Posterior vena cava (tissue), 2 donors: ENCODE measurements around the gene GTSE1. TPM values are rescaled to one million over a fixed set of nuclear protein-coding genes. Genes with fewer than 3 reads are reported as not detected.

Experiments used
- DNase-seq: peaks from one replicate; pipeline ENCODE4 v3.0.0-alpha.2; 2020; ENCODE audit warnings: low spot score
- intact Hi-C, 2 donors: fragments of 100-400 bp; cut with DNase I; formaldehyde crosslinking; loops; one replicate each; pipeline versions ENCODE4 v1.14.1 to v1.14.2; 2022 to 2023
- total RNA-seq, 2 donors: library from RNA; stranded (reverse); fragmentation: NEBNext Ultra II Directional; extraction: Animal tissue kit (Norgen Biotek cat#: 25700); gene quantifications; one replicate each; pipeline ENCODE4 v1.2.1, GENCODE V29; 2021
- donor health status: DM: yes; HTN: yes; CAD: no.
- donor health status: DM: yes; HTN: yes; CAD: no.

Gene GTSE1
- total RNA-seq, 2 donors from 2014 or later: 0.19 to 0.48 TPM

- intact Hi-C loops: no loop called here
Measured at GRCh38 chr22:46318576-46318975, 21.9 kb downstream of the GTSE1 start.

GRCh38 chr22:46319319-46319718, 22.6 kb downstream of the GTSE1 start:
- intact Hi-C loops: no loop called here
- DNase-seq: no peak

More at GRCh38 chr22:46318576-46318975, 21.9 kb downstream of the GTSE1 start:
- no peak for DNase-seq

DNA sequence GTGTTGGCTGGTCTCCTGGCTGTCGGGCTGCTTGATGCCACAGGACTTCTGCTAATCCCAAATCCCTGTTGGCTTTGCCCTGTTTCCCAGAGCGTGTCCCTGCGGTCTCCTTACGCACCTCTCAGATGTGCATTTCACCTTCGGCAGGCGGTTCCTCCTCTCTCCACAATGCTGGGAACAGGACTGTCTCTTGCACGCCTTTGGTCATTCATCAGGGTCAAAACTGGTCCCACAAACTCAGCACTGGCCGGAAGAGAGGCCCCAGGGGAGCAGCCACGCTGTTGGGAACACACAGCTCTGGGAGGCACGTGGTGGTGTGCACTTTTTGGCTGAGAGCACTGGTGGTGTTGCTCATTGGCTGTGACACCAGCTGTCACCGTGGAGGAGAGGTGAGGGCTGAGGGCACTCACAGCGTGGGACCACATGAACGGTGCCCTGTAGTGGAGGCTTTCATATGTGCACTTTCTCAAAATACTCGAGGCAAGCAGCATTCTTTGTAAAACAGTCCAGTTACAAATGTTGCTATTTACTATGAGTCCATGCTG, 23.6 kb downstream of the GTSE1 start:
- intact Hi-C loops: no loop called here
- no peak for DNase-seq

DNA sequence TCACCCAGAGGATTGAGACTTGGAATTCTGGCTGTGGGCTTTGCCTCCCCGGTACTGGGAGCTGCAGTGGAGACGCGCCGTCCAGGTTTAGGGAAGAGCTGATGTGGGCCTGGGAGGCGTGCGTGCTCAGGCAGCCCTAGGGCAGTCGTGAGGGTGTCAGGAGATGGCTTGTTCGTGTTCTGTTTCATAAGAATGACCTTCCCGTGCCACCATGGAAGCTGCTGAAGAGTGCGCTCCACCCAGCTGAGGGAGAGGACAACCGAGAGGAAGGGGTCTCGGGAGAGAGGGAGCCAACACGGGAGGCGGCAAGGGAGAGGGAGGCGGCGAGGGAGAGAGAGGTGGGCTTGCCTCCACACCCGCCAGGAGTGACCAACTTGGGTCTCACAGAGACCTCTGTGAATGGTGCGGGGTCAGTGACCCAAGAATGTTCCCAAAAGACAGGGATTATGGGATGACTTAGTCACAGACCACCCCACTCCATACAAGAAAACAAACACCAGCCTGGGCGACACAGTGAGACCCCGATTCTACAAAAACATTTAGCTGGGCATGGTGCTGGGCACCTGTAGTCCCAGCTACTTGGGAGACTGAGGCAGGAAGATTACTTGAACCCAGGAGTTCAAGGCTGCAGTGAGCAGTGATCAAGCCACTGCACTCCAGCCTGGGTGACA, 24.2 kb downstream of the GTSE1 start:
- intact Hi-C loops: no loop called here
- DNase-seq: no peak

- no peak for DNase-seq
- intact Hi-C loops: no loop called here
Measured at GRCh38 chr22:46322711-46323110, 26.0 kb downstream of the GTSE1 start.

DNA sequence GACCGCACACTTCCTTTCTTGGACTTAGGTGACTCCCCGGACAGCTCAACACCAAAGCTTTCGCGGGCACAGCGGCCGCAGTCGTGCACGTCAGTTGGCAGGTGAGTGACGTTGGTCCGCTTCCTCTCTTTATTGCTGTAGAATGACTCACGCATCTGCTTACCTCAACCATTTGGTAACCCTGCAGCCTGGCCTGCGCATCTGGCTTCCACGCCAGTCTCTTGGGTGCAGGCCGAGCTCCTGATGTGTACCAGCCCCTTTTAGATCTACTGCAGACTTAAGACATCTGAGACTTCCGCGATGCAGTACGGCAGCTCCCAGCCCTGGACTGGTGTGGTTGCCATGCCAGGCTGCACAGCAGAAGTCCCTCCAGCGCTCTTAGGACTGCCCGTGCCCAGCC, 26.5 kb downstream of the GTSE1 start:
- no peak for DNase-seq
- intact Hi-C loops: no loop called here

- DNase-seq: peak; percentile 57
- intact Hi-C loops: no loop called here
Measured at GRCh38 chr22:46326066-46326680, 29.5 kb downstream of the GTSE1 start.

- no peak for DNase-seq
- intact Hi-C loops: no loop called here
Measured at GRCh38 chr22:46327691-46328465, 31.2 kb downstream of the GTSE1 start.

DNA sequence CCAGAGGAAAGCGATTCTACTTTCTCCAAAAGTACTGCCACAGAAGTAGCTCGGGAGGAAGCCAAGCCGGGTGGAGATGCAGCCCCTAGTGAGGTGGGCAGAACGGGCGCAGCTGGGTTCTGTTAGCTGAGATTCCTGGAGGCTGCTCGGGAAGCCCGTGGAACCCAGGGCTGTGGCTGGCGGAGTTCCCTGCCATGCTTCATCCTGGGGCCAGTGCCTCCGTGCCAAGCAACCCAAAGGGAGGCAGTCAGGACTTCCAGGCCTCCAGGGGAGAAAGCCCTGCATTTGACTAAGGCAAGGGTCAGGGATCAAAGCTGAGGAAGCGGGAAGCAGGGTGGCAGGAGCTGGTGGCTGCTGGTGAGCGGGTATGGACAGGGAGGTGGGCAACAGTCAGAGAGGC, 32.1 kb downstream of the GTSE1 start:
- intact Hi-C loops: no loop called here

GRCh38 chr22:46329616-46330015, 32.9 kb downstream of the GTSE1 start:
- DNase-seq: peak; percentile 61
- intact Hi-C loops: no loop called here

More for the DNA sequence above, 32.1 kb downstream of the GTSE1 start:
- DNase-seq: peak; percentile 70

DNA sequence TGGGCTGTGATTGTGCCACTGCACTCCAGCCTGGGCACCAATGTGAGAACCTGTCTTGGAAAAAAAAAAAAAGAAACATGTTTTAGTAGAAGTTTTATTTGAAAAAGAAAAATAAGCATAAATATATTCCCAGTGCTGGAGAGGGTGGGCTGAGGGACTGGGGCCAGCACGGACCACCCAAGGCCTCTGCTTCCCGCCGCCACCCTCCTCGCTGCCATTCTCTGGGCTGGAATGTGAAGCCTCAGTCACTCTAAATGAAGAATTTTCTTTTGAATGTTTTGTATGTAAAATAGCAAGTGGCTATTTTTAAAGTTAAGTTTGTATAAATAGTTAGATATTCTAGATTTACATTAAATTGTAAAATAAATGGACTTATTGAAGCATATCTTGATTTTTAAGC, 33.8 kb downstream of the GTSE1 start:
- intact Hi-C loops: no loop called here
- peak; percentile 18 for DNase-seq

DNA sequence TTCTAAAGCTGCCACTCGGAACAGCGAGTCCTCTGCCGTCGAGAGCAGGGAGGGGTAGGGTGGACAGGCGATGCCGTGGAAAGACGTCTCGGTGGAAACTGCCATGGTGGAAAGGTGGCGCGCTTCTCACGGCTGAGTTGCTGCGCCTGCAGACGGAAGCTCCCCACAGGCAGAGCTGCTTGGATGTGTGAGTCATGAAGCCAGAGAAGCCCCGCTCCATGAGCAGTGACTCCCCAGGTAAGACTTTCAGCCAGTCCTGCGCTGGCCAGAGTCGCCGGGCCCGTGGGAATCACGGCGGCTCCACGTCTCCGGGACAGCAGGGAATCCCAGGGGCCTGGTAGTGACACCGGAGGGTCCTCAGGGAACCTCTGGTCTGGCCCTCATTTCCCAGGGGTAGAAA, 34.8 kb downstream of the GTSE1 start:
- peak; percentile 62 for DNase-seq
- intact Hi-C loops: no loop called here

DNA sequence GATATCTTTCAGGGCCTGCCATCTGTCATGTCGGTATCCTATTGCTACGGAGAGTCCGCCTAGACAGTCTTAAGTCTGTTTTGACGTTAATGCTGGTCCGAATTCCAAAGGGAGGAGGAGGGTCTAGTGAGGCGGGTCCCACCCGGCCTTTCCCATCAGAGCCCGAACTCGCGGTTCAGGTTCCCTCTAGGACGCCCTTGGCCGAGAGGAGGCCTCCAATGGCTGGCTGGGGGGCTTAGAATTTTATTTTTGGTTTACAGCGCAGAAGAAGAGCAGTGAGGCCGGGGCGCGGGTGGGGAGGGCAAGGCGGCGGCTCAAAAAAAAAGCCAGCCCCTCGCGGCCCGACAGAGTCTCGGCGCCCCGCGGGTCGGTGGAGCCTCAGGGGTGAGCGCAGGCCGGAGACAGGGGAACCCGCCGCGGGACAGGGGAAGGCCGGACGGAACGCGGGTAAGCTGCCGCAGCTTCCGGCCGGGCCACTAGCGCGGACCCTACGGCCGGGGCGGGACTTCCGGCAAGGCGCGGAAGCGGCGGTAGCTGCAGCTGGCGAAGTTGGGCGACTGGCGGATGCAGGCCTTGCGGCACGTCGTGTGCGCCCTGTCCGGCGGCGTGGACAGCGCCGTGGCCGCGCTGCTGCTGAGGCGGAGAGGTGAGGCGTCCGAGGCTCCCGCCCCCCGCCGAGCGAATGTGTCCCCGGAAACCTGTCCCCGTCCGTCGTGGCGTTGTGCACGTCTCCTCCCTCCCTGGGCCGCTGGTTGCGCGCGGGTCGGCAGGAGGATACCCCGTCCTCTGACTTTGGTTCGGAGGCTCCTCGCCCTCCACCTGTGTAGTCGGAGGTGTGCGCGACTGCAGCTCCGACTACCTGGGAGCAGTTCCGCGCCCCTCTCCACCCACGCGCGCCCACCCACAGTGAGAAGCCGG, 38.8 kb downstream of the GTSE1 start, which contains the start of gene TRMU:
Gene TRMU, plus strand, starts transcription at position 514 of the 918 bp plus-strand sequence. Its CDS starts 51 bp downstream, at position 565.
- DNase-seq: peak; percentile 96
- intact Hi-C loops: no loop called here

GRCh38 chr22:46336119-46337078, 39.7 kb downstream of the GTSE1 start:
- intact Hi-C loops: no loop called here
- peak; percentile 81 for DNase-seq

DNA sequence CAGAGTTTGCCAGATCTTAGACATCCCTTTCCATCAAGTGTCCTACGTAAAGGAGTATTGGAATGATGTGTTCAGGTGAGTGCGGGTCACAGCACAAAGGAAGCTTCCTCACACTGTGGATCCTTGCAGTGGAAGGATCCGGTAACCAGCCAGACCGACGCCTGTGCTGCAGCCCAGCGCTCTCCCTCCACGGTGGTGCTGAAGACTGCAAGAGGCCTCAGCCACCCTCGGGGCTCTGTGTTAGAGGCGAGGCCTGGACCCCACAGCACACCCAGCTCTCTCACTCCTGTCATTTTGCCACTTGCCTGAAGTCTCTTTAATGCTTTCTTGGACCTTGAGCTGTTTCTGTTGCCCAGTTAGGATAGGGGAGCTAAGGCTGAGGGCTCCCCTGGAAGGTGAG, 41.2 kb downstream of the GTSE1 start:
- intact Hi-C loops: no loop called here
- DNase-seq: no peak

DNA sequence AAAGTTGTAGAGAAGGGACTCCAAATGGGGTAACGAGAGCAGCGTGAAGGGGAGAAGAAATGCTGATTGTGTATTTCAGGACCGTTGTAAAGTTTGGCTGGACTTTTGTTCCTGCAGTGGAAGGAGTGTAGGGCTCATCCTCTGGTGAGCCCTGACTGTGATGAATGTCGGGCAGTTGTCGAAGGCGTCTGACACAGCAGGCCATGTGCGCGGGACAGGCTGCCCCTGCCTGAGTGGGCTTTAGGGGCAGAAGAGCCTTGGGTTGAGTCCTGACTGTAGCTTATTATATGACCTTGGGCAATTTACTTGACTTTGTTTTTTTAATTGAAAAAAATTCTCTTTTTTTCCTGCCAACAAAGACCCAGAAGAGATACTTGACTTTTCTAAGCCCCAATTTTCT, 42.0 kb downstream of the GTSE1 start:
- no peak for DNase-seq
- intact Hi-C loops: no loop called here

GRCh38 chr22:46339956-46340355, 43.3 kb downstream of the GTSE1 start:
- no peak for DNase-seq
- intact Hi-C loops: no loop called here

DNA sequence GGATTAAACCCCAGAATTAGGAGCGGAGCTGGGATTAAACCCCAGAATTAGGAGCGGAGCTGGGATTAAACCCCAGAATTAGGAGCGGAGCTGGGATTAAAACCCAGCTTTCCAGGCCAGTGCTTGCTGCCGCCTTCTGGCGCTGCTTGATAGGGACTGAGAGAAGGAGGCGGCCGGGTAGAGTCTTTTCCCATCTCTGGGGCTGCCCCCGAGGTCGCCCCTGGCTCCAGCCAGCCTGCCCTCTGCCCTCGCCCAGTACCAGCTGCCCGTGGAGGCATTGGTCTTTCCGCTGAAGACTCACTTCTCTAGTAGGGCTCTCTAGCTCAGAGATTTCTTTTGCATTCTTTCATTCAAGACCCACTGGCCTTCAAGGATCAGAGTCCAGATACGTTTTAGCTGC, 44.0 kb downstream of the GTSE1 start:
- intact Hi-C loops: no loop called here
- no peak for DNase-seq
